ENCODE results near the gene FBN1. TPM values are rescaled to one million over a fixed set of nuclear protein-coding genes. Genes with fewer than 3 reads are reported as not detected.

Gene FBN1
- total and polyA plus RNA-seq, 4 donors = 33.3 to 249 (median 120) TPM

- Histone ChIP-seq H3K4me3 (ENCODE audit: low read depth, low read length) (no peak overlapping the region), H3K27ac (ENCODE audit: low read depth, low read length) (no peak overlapping the region), H3K36me3 (ENCODE audit: control insufficient read depth, insufficient read depth, low read length) (peaks cover 11% of the 10 kb centered on the region), H3K9me3 (ENCODE audit: control insufficient read depth, insufficient read depth, low read length) (no peaks in the 10 kb centered on the region), H3K4me1 (ENCODE audit: control insufficient read depth, insufficient read depth, low read length) (peaks cover 4% of the 10 kb centered on the region), H3K27me3 (ENCODE audit: control insufficient read depth, insufficient read depth, low read length) (no peaks in the 10 kb centered on the region)
- no peak for DNase-seq (ENCODE audit: low read depth in 4 of 6, low spot score in 6 of 6)
- no CpG with 5 or more reads among the region's 3 CpGs for WGBS (ENCODE audit: insufficient coverage)
Measured at GRCh38 chr15:48414015-48414414, 231.5 kb downstream of the FBN1 start.

GRCh38 chr15:48413304-48413703 is 232.2 kb downstream of the FBN1 start:
- 76% methylated on average over 2 of the region's 6 CpGs for WGBS (ENCODE audit: insufficient coverage)
- Histone ChIP-seq H3K27ac (ENCODE audit: low read depth, low read length) (no peak overlapping the region), H3K27me3 (ENCODE audit: control insufficient read depth, insufficient read depth, low read length) (no peaks in the 10 kb centered on the region), H3K36me3 (ENCODE audit: control insufficient read depth, insufficient read depth, low read length) (peaks cover 8% of the 10 kb centered on the region), H3K4me3 (ENCODE audit: low read depth, low read length) (no peak overlapping the region), H3K4me1 (ENCODE audit: control insufficient read depth, insufficient read depth, low read length) (peaks cover 4% of the 10 kb centered on the region), H3K9me3 (ENCODE audit: control insufficient read depth, insufficient read depth, low read length) (no peaks in the 10 kb centered on the region)
- DNase-seq (ENCODE audit: low read depth in 4 of 6, low spot score in 6 of 6) = no peak

DNA sequence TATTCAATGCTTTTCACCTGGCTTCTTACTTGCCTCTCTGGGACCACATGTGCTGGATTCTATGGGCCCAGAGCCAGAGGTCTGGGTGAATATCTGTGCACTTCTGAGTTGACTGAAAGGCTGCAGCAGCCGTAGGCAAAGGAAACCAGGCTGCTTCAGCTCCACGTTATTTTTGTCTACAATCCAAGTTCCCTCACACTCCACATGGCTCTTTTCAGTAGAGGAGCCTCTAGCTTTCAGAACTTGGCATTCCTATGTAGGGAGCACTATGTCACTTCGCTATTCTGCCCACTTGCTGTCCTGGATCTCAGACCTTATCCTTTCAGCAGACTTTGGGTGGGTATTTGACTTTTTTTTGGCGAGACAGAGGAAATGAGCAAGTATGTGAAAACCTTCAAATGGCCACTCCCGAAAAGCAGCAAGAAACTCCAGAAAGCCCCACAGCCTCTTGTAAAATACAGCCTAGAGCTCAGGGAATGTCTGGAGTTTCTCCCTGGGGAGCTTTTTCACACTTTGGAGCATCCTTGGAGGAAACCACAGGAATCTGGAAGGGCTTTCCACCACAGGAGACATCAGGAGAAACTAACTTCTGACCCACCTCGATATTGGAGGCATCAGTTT is 233.4 kb downstream of the FBN1 start:
- Histone ChIP-seq H3K4me3 (ENCODE audit: low read depth, low read length) (no peak overlapping the region), H3K9me3 (ENCODE audit: control insufficient read depth, insufficient read depth, low read length) (no peaks in the 10 kb centered on the region), H3K27ac (ENCODE audit: low read depth, low read length) (no peak overlapping the region), H3K36me3 (ENCODE audit: control insufficient read depth, insufficient read depth, low read length) (peaks cover 5% of the 10 kb centered on the region), H3K4me1 (ENCODE audit: control insufficient read depth, insufficient read depth, low read length) (peaks cover 4% of the 10 kb centered on the region), H3K27me3 (ENCODE audit: control insufficient read depth, insufficient read depth, low read length) (no peaks in the 10 kb centered on the region)
- peak in 1 of 6 donors; percentile 65 for DNase-seq (ENCODE audit: low read depth in 4 of 6, low spot score in 6 of 6)
- 69% methylated on average over 4 of the region's 6 CpGs for WGBS (ENCODE audit: insufficient coverage)

DNA sequence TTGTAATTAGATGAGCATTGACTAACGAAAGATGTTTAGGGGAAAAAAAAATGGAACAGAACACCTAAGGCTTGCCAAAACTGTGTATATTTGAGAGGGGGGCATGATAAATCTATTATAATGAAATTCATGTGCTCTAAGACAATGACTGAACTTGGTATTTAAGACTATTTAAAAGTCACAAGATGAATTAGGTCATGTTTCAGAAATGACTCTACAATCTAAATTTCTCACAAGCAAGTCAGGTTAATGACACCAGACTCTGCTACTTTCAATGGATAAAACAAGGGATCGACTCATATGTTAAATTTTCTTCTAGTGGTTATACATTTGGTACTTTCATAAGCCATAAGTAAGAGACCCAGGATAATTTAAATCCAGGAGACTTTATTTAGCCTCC is 235.9 kb downstream of the FBN1 start:
- Histone ChIP-seq H3K27me3 (ENCODE audit: control insufficient read depth, insufficient read depth, low read length) (no peaks in the 10 kb centered on the region), H3K4me1 (ENCODE audit: control insufficient read depth, insufficient read depth, low read length) (no peaks in the 10 kb centered on the region), H3K27ac (ENCODE audit: low read depth, low read length) (no peak overlapping the region), H3K36me3 (ENCODE audit: control insufficient read depth, insufficient read depth, low read length) (no peaks in the 10 kb centered on the region), H3K4me3 (ENCODE audit: low read depth, low read length) (no peak overlapping the region), H3K9me3 (ENCODE audit: control insufficient read depth, insufficient read depth, low read length) (no peaks in the 10 kb centered on the region)
- no peak for DNase-seq (ENCODE audit: low read depth in 4 of 6, low spot score in 6 of 6)
- WGBS (ENCODE audit: insufficient coverage) = no CpG with 5 or more reads among the region's 2 CpGs

- no peak for DNase-seq (ENCODE audit: low read depth in 4 of 6, low spot score in 6 of 6)
- Histone ChIP-seq H3K36me3 (ENCODE audit: control insufficient read depth, insufficient read depth, low read length) (no peaks in the 10 kb centered on the region), H3K27ac (ENCODE audit: low read depth, low read length) (no peak overlapping the region), H3K27me3 (ENCODE audit: control insufficient read depth, insufficient read depth, low read length) (no peaks in the 10 kb centered on the region), H3K4me1 (ENCODE audit: control insufficient read depth, insufficient read depth, low read length) (no peaks in the 10 kb centered on the region), H3K4me3 (ENCODE audit: low read depth, low read length) (no peak overlapping the region), H3K9me3 (ENCODE audit: control insufficient read depth, insufficient read depth, low read length) (no peaks in the 10 kb centered on the region)
Measured at GRCh38 chr15:48408327-48408726, 237.2 kb downstream of the FBN1 start.

- WGBS (ENCODE audit: insufficient coverage) = no CpG with 5 or more reads among the region's 1 CpG
- DNase-seq (ENCODE audit: low read depth in 4 of 6, low spot score in 6 of 6) = no peak
- H3K36me3 ChIP-seq (ENCODE audit: control insufficient read depth, insufficient read depth, low read length) = no peaks in the 10 kb centered on the region
- H3K9me3 ChIP-seq (ENCODE audit: control insufficient read depth, insufficient read depth, low read length) = no peaks in the 10 kb centered on the region
- no peak overlapping the region for H3K4me3 ChIP-seq (ENCODE audit: low read depth, low read length)
- no peaks in the 10 kb centered on the region for H3K27me3 ChIP-seq (ENCODE audit: control insufficient read depth, insufficient read depth, low read length)
- H3K4me1 ChIP-seq (ENCODE audit: control insufficient read depth, insufficient read depth, low read length) = no peaks in the 10 kb centered on the region
- no peak overlapping the region for H3K27ac ChIP-seq (ENCODE audit: low read depth, low read length)
Measured at GRCh38 chr15:48407646-48408045, 237.9 kb downstream of the FBN1 start.

DNA sequence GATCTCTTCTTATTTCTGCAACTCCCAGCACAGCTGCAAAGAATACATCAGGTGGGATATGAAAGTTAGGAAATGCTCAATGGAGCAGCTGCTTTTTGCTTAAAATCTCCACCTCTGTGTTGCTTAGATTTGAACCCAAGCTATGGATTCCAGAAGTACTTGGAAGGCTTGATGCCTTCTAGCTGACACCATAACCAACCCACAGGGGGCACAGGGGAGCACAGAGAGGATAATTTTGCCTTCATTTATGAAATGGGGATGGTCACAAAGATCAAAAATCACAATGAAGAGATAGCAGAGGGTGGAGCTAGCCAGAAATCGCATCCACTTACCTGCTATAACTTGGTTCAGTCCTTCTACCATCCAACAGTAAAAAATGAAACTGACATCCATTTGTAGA is 238.6 kb downstream of the FBN1 start:
- WGBS (ENCODE audit: insufficient coverage) = no CpG with 5 or more reads among the region's 1 CpG
- Histone ChIP-seq H3K4me1 (ENCODE audit: control insufficient read depth, insufficient read depth, low read length) (no peaks in the 10 kb centered on the region), H3K9me3 (ENCODE audit: control insufficient read depth, insufficient read depth, low read length) (no peaks in the 10 kb centered on the region), H3K27ac (ENCODE audit: low read depth, low read length) (no peak overlapping the region), H3K4me3 (ENCODE audit: low read depth, low read length) (no peak overlapping the region), H3K36me3 (ENCODE audit: control insufficient read depth, insufficient read depth, low read length) (no peaks in the 10 kb centered on the region), H3K27me3 (ENCODE audit: control insufficient read depth, insufficient read depth, low read length) (no peaks in the 10 kb centered on the region)
- DNase-seq (ENCODE audit: low read depth in 4 of 6, low spot score in 6 of 6) = no peak

GRCh38 chr15:48406266-48406891 is 239.1 kb downstream of the FBN1 start:
- WGBS (ENCODE audit: insufficient coverage) = 78% methylated on average over 7 of the region's 8 CpGs
- Histone ChIP-seq H3K36me3 (ENCODE audit: control insufficient read depth, insufficient read depth, low read length) (no peaks in the 10 kb centered on the region), H3K27ac (ENCODE audit: low read depth, low read length) (no peak overlapping the region), H3K4me3 (ENCODE audit: low read depth, low read length) (no peak overlapping the region), H3K9me3 (ENCODE audit: control insufficient read depth, insufficient read depth, low read length) (no peaks in the 10 kb centered on the region), H3K27me3 (ENCODE audit: control insufficient read depth, insufficient read depth, low read length) (no peaks in the 10 kb centered on the region), H3K4me1 (ENCODE audit: control insufficient read depth, insufficient read depth, low read length) (no peaks in the 10 kb centered on the region)
- no peak for DNase-seq (ENCODE audit: low read depth in 4 of 6, low spot score in 6 of 6)

DNA sequence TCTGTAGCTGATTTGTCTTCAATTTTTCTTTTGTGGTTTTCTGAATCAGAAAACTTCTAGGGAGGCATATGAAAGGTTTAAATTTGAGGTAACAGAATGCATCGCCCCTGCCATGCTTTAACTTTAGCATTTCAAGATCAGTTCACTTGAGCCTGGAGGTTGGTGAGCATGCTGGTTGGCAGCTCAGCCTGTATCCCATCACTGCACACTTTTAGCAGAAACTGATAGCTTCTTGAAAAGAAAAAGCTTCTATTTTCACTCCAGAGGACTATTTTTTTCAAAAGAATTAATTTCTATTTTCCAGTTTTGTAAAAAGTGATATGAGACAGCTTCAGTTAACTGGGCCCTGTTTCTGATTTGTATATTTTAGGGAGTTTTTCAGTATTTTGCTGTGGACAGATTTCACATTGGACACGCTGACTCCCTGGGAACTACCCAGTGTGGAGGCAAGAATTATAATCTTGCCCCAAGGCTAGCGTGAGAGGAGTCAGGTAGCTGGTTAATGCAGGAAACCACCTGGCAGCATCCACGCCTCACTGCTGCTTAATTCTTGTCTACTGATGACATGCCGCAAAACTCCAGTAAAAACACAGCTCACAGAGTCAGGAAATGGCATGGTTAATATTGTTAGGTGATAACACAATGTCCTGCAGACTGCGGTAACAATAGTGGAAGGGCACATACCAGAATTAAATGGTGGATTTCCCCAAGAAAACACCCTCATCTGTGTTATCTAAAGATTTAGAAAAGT is 242.9 kb downstream of the FBN1 start:
- H3K36me3 ChIP-seq (ENCODE audit: control insufficient read depth, insufficient read depth, low read length) = no peaks in the 10 kb centered on the region
- H3K4me3 ChIP-seq (ENCODE audit: low read depth, low read length) = no peak overlapping the region
- peaks cover 5% of the 10 kb centered on the region for H3K4me1 ChIP-seq (ENCODE audit: control insufficient read depth, insufficient read depth, low read length)
- H3K27ac ChIP-seq (ENCODE audit: low read depth, low read length) = no peak overlapping the region
- peak in 1 of 6 donors; percentile 8 for DNase-seq (ENCODE audit: low read depth in 4 of 6, low spot score in 6 of 6)
- no peaks in the 10 kb centered on the region for H3K27me3 ChIP-seq (ENCODE audit: control insufficient read depth, insufficient read depth, low read length)
- no peaks in the 10 kb centered on the region for H3K9me3 ChIP-seq (ENCODE audit: control insufficient read depth, insufficient read depth, low read length)
- 95% methylated on average over 3 of the region's 6 CpGs for WGBS (ENCODE audit: insufficient coverage)

- H3K27ac ChIP-seq (ENCODE audit: low read depth, low read length) = no peak overlapping the region
Measured at GRCh38 chr15:48400086-48400485, 245.4 kb downstream of the FBN1 start.

More at GRCh38 chr15:48400086-48400485, 245.4 kb downstream of the FBN1 start:
- Histone ChIP-seq H3K4me3 (ENCODE audit: low read depth, low read length) (no peak overlapping the region), H3K9me3 (ENCODE audit: control insufficient read depth, insufficient read depth, low read length) (no peaks in the 10 kb centered on the region), H3K27me3 (ENCODE audit: control insufficient read depth, insufficient read depth, low read length) (no peaks in the 10 kb centered on the region), H3K36me3 (ENCODE audit: control insufficient read depth, insufficient read depth, low read length) (no peaks in the 10 kb centered on the region), H3K4me1 (ENCODE audit: control insufficient read depth, insufficient read depth, low read length) (peaks cover 15% of the 10 kb centered on the region)
- no CpG with 5 or more reads among the region's 2 CpGs for WGBS (ENCODE audit: insufficient coverage)
- no peak for DNase-seq (ENCODE audit: low read depth in 4 of 6, low spot score in 6 of 6)

All from spinal cord (tissue), 10 donors.